AG04449 (cell line): ENCODE measurements around the gene CRYBA4.
"Not testable (repeated sequence)": the region's sequence is repeated elsewhere in the genome, so short reads cannot be mapped to it uniquely, and the experiment has no call there.

Source experiments
- CTCF ChIA-PET: fragments of 350-600 bp; formaldehyde crosslinking; extraction: SDS; loops from one replicate; lab custom pipeline; 2021; ENCODE audit warnings: antibody characterized with exemption; lab: Yijun Ruan, JAX
- POLR2A ChIA-PET: fragments of 400-600, 350-600 bp; formaldehyde crosslinking; extraction: SDS; loops from one replicate; lab custom pipeline; 2020; ENCODE audit warnings: antibody characterized with exemption, inconsistent platforms; lab: Yijun Ruan, JAX
- DNase-seq: peaks from one replicate; pipeline ENCODE4 v3.0.0-alpha.2; 2010; ENCODE audit warnings: low read depth, low spot score
- H3K4me3 ChIP-seq: 2 replicates; pipeline ENCODE4 v1.5.1; 2011; ENCODE audit warnings: low read depth, mild to moderate bottlenecking, control low read depth, low read length
- CTCF ChIP-seq: IDR thresholded peaks from one replicate; pipeline ENCODE4 v1.5.1; 2011; ENCODE audit warnings: mild to moderate bottlenecking, moderate library complexity, low read length, control low read depth, inconsistent platforms; ENCODE audit not compliant: insufficient read depth; ENCODE audit errors: missing control alignments

The CRYBA4 gene

GRCh38 chr22:26610996-26611395 is 10.8 kb upstream of the CRYBA4 start:
- no peak for DNase-seq
- ChIA-PET CTCF (interaction anchor here (1.0 kb wide), 1 partner anchor 108 kb away, joined by 3 read pairs; no protein-coding TSS in a partner anchor), POLR2A (no interaction called here)
- no peak for TF ChIP-seq CTCF
- no peak overlapping the region for H3K4me3 ChIP-seq

GRCh38 chr22:26612652-26613051 is 9.1 kb upstream of the CRYBA4 start:
- no peak overlapping the region for H3K4me3 ChIP-seq
- no peak for DNase-seq
- CTCF ChIA-PET: interaction anchor here (1.5 kb wide), 1 partner anchor 9 kb away, joined by 6 read pairs; the partner anchor contains the start of gene CRYBA4
- POLR2A ChIA-PET: no interaction called here
- TF ChIP-seq CTCF: no peak

- POLR2A ChIA-PET, CTCF ChIA-PET, H3K4me3 ChIP-seq, DNase-seq: not testable (repeated sequence)
Observed at GRCh38 chr22:26613753-26614152, 8.0 kb upstream of the CRYBA4 start.

- no peak overlapping the region for H3K4me3 ChIP-seq
- no peak for DNase-seq
- ChIA-PET CTCF (no interaction called here), POLR2A (no interaction called here)
- no peak for TF ChIP-seq CTCF
Observed at GRCh38 chr22:26614322-26614721, 7.4 kb upstream of the CRYBA4 start.

GRCh38 chr22:26615149-26615548 is 6.6 kb upstream of the CRYBA4 start:
- POLR2A ChIA-PET: no interaction called here
- CTCF ChIA-PET: no interaction called here
- no peak overlapping the region for H3K4me3 ChIP-seq
- no peak for TF ChIP-seq CTCF
- no peak for DNase-seq

- no peak for TF ChIP-seq CTCF
- POLR2A ChIA-PET: no interaction called here
- no peak overlapping the region for H3K4me3 ChIP-seq
- CTCF ChIA-PET: no interaction called here
- DNase-seq: no peak
Observed at GRCh38 chr22:26615830-26616435, 5.8 kb upstream of the CRYBA4 start.

- no peak overlapping the region for H3K4me3 ChIP-seq
- ChIA-PET POLR2A (no interaction called here), CTCF (no interaction called here)
- TF ChIP-seq CTCF: no peak
- no peak for DNase-seq
Observed at GRCh38 chr22:26616650-26617049, 5.1 kb upstream of the CRYBA4 start.
